Measurements from ENCODE around the gene GCN1.
A peak's percentile ranks its signal among the peaks of the same experiment; 100 is the strongest.

GCN1 gene

DNA sequence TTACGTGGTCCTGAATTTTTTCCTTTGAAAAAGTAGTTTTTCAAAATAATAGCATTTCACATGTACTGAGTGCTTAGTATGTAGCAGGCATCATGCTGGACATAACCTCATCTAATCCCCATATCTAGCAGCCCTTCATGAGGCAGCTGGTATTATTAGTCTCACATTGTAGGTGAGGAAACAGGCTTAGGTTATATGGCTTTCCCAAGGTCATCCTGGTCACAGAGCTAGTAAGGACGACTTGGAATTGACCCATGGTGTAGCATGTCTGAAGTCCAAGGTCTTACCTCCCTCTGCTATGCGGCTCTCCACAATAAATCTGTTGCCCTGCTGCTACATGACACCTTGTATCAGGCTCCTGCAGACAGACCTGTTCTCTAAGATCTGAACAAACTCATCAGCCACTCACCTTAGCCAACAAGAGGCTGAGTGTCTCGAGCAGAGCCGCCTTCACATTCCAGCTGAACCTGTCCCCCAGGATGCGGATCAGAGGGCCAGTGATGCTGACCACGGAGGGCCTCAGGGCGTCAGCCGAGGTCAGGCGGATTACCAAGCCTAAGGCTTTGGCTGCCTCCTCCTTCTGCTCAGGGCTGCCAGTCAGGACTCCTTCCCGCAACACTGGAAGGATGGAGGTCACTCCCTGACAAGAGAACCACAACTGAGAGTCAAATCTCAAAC, 58.3 kb downstream of the GCN1 start:
- DNase-seq = no peak

DNA sequence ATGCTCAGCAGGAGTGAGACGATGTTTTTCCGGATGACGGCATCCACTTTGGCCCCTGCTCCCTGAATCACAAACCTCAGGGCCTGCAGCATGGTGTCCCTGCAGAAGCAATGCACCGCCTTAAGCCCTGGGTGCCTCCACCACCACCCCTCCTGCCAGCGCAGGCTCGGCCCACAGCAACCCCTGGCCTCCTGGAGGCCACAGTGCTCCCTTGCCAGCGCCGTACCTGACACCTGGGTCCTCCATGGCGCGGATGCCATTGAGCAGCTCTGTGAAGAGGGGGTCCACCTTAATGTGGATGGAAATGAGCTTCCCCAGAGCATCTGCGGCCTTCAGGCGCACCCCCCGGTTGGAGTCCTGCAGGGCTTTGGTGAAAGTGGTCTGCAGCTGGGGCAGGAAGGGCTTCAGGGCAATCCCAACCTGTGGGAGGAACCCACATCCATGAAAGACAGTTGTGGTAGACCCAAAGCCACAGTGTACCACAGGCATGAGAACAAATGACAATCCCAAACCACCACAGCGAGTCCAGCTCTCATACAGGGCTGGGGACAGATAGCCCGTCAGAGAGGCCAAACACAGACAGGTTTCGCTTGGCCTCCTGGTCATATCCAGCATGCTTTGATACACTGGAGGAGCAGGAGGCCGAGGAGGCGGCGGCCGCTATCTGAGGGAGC, 60.1 kb downstream of the GCN1 start:
- DNase-seq = no peak

DNA sequence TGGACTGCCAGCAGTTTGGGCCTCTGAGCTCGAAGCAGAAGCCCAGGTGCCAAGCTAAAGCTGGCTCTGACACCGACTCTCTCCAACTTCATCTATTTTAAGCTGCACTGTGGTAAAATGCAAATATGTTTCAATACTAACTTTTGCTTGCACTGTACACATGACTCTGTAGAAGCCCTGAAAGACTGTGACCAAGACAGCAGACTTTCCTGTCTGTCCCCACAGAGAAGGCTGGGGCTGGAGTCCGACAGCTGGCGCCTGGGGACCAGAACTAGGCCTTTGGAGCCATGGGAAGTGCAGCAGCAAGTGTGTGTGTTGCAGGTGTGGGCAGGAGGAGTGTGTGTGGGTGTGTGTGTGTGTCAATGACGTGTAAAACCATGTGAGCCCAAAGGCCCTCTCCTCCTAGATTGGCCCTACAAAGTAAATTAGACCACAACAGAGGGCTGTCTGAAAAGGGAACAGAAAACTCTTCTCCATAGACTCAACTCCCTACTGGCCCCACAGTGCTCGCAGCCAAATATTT, 61.6 kb downstream of the GCN1 start:
- no peak for DNase-seq

DNA sequence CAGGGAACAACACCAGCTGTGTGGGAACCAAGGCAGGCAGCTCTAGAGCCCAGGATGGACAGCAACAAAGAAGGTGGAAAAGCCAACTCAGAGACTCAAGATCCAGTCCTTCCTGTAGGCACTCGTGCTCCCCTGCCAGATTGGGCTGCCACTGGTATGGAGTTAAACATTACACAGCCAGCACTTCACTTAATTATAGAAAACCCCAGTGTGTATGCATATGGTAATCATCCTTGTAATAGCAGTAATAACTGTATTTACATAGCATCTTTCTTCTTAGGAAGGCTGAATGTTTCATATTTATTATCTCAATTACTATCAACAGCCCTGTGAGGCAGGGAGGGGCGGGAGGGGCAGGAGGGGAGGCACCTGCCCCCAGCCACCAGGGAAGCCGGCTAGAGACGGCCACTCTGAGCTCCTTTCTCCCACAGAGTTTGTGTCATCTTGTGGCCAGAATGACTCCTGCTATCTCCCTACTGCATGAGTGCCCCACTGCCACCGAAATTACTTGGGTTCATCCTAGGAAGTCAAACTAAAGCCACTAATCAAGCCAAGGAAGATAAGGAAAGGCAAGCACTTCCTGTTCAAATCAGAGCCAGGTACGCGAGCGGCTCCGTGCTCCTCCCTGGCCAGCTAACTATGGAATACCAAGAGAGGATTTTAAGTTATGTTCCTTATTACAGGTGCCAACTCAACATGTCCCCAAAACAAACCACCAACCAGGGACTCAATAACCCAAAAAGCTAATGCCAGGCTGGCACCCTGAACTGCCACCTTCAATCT, 62.3 kb downstream of the GCN1 start:
- DNase-seq = peak; percentile 75

DNA sequence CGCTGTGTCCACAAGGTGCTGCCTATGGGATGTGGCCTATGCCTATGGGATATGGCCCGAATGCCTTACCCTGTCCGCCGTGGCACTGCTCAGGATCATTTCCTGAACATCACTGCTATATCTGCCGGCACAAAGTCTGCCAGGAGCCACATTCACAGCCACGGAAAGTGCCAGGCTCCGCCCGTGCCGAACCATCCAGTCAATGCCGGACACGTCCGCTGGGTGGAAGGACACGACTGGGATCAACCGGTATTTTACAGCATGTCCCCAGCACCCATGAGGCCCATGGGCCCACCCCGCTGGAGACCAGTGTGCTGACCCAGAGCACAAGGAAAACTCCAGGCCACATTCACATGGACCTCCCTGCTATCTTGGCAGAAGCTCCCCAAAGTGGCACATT, 63.4 kb downstream of the GCN1 start:
- no peak for DNase-seq

DNA sequence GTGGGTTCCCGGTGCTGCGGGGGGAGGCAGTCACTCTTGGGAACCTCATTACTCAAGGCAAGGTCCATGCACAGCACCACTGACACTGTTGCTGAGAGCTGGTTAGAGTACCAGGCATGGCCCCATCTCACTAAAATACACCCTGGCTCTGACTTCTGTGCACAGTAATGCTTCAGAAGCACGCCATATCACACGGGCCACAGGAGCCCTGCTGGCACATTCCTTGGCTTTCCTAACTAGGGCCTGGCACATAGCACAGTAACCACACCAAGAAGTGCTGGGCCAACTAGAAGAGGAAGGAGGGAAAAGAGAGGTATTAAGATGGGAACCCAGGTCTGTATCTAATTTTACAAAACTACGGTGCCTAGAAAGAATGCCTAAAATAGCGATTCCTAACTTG, 64.5 kb downstream of the GCN1 start:
- no peak for DNase-seq

DNA sequence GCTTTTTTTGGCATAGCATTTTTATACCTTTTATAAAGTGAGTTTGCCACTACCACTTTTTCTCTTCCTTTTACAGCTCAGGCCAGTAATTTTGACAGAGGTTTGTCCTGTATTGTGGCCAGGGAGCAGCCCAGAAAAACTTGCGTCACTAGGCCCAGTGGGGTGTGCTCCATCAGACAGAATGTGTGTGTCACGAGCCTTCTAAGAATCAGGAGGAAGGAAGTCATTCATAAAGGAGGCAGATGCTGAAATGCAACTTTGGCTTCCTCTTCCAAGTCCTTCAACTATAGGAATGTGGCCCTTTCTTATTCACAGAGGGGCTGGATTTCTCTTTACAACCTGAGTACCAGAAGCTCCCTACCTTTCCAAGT, 67.9 kb downstream of the GCN1 start:
- no peak for DNase-seq

DNA sequence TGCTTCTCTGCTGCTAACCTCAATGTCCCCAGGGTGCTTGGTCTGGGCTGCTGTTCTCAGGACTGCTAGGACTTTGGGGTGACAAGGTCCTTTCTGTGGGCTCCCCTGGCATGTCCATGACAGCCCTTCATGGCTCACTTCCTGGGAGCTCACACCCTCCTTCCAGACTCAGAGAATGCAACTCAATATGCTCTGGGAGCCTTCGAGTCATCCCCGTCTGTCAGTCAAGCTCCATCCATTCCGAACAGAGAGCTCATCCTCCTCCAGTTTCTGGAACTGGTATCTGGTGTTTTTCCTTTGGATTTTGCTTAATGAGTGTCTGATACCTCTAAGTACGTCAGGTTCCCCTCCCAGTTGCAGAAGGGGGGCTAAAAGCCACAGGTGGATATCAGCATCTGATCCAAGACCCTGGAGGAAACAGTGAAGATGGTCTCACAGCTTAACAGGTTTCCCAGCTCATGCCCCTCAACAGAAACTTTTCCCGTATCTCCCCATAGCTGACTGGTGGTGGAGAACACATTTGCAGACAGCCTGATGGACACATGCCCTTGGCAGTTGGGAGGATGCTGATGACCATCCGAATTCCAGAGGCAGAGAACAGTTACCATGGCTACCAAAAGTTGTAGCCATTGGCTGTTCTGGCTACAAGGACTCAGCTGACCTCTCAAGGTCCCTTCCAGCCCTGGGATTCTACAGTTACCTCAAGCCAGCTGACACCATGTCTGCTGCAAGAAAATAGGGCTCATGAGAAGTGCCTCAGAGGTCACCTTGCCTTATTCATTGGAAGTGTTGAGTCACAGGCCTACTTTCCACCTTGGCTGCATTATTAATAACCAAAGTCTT, 68.5 kb downstream of the GCN1 start:
- no peak for DNase-seq

DNA sequence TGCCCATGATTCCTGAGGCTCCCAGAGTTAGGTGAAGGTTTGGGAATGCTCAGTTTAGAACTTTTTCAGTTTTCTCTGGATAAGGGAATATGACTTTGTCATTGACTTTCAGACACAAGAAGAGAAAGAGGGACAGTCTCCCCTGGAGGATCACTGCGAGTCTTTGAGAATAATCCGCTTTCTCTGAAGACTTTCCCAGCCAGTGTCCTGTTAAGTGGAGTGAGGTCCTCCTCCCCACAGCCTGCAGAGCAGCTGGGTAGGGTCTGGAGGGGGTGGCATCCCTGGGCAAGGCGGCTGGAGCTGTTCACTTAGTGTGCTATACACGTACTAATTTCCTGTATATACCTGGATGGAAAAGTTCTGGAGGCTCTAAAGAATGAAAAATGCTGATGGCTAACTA, 69.5 kb downstream of the GCN1 start:
- no peak for DNase-seq

DNA sequence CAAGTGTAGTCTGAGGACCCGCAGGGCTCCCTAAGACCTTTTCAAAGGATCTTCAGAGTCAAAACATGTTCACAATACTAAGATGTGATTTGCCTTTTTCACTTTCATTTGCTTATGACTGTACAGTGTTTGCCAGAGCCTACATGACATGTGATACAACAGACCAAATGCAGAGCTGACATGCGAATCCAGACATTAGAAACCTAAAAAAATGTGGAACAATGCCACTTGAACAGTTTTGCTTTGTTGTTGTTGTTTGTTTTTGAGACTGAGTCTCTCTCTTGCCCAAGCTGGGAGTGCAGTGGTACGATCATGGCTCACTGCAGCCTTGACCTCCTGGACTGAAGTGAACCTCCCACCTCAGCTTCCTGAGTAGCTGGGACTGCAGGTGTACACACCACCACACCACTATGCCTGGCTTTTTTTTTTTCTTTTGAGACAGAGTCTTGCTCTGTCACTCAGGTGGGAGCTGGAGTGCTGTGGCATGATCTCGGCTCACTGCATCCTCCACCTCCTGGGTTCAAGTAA, 72.7 kb downstream of the GCN1 start:
- no peak for DNase-seq

DNA sequence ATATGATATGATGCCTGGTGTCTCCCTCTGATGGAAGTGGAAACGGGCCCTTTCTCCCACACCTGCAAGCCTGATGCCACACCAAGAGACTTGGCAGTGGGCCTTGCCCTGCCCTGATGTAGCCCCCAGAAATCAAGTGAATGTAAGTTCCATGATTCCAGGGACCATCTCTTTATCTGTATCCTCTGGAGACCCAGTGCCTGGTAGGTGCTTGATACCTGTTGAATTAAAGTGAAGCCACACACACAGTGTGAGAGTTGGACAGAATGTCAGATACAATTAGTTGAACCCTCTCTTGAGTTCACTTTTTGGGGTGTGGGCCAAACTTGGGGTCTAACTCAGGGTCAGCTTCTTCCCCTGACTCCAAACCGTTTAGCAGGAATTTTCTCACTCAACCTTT, 73.2 kb downstream of the GCN1 start:
- no peak for DNase-seq

DNA sequence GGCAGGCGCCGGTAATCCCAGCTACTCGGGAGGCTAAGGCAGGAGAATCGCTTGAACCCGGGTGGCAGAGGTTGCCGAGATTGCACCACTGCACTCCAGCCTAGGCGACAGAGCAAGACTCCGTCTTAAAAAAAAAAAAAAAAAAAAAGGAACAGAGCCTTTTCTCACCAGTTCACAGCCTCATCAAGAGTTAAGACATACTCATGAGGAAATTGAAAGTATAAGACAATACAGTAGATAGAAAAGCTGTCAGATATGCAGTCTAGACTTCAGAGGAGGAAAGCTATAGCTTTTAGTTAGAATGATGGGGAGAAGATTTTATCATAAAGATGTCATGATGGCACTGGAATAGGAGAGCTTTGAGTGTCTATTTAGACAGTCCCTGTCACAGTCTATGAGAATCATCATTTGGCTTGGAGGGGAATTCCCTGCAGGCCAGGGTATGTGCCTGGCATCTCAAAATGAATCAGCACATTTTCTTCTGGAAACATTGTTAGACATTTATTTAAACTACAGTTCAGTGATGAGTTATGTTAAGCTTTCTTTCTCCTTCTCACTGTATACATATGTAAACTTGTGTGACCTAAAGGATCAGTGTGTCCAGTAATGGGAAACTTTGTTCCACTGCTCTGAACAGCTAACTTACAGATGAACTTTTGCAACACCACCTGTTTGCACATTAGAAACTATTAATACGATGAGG, 75.1 kb downstream of the GCN1 start:
- DNase-seq = no peak

DNA sequence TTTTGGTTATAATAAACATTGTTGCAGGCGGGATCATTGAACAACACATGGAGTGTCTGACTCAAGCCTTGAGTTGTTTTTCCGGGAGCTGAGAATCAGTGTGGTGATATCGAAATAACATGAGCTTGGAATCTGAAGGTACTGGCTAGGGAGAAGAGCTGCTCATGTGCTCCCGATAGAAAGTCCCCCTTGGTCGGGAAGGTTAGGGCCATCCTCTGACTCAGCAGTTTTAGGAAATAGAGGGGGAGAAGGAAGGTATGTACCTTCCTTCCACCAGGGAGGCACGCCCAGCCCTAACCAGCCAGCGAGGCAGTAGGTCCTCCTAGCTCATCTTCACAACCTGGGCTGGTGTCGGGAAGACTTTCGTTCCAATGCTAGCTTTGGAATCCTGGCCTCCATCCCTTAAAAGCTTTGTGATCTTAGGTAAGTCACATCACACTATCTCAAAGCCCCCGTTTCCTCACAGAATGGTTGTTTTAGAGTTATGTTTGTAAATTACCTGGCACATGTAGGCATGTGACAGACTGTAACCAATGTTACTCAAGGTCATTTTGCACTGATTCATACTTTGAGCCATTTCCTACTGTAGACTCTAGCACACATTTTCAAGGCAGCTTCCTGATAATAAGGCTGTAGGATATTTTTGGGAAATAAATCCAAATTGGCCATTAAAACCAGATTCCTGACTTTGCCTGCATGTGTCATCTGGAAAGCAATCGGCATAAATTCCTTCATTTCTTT, 76.0 kb downstream of the GCN1 start:
- DNase-seq = no peak

DNA sequence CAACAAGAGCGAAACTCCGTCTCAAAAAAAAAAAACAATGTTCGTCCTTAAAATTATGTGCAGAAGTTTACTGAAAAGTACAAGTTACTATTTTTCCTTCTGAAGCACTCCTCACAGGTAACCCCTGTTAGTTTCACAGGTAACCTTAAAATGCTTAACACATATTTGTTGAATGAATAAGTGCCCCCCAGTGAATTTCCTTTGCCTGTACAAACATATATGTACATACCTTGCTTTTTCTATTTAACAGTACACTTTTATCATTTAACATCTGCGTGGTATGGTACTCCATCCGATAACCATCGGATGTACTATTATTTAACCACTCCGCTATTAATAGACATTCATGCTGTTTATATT, 76.6 kb downstream of the GCN1 start:
- no peak for DNase-seq

DNA sequence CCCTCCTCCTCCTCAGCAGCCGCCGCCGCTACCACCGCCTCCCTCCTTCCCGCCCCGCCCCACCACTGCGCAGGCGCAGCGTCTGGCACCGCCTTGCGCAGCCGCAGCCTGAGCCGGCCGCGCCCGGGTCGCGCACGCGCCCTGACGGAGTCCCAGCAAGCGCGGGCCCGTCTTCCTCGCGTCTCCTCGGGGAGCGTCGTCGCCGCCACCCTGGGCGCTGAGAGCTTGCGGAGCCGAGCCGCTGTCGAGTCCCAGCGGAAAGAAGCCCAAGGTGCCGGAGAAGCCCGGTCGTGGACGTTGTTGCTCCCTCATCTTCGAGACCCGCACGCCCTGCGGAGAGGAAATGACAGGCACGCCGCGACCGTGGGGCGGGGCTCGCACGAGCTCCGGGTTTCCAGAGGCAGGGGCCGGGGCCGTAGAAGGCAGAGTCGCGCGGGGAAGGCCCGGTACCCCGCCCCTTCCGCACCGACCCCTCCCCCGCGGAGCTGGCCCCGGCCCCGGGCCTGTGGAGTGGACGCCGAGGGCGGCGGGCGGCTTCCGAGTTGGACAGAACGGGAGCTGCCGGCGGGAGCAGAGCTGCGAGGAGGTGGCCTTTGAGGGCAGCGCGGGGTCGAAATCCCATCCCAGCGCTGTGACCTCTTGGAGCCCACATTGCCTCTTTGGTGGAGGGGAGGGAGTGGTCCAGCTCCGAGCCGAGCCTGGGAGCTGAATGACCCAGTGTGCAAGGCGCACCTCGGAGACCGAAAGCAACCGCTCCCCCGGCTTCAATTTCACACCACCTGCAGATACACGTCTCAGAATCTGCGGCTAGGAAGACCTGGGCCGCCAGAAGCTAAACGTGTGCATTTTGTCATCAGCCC, 77.5 kb downstream of the GCN1 start:
- peak; percentile 90 for DNase-seq

DNA sequence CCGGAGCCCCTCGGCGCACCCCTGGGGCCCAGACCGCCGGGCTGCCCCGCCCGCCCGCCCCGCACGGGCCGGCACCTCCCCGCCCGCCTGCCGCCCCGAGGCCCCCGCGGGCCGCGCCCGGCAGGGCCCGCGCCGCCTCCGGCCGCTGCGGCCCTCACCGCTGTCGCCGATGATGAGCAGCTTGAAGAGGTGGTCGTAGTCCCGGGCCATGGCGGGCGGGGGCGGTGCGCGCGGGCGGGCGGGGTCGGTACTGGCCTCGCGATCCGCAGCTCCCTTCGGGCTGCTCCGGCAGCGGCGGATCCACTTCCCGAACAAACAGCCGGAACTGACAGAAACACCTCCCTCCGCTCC, 78.1 kb downstream of the GCN1 start, which contains the start of gene RAB35:
Gene RAB35, minus strand, starts transcription at position 313 of the 351 bp plus-strand sequence. Its CDS starts 103 bp downstream, at position 210.
- DNase-seq = no peak

DNA sequence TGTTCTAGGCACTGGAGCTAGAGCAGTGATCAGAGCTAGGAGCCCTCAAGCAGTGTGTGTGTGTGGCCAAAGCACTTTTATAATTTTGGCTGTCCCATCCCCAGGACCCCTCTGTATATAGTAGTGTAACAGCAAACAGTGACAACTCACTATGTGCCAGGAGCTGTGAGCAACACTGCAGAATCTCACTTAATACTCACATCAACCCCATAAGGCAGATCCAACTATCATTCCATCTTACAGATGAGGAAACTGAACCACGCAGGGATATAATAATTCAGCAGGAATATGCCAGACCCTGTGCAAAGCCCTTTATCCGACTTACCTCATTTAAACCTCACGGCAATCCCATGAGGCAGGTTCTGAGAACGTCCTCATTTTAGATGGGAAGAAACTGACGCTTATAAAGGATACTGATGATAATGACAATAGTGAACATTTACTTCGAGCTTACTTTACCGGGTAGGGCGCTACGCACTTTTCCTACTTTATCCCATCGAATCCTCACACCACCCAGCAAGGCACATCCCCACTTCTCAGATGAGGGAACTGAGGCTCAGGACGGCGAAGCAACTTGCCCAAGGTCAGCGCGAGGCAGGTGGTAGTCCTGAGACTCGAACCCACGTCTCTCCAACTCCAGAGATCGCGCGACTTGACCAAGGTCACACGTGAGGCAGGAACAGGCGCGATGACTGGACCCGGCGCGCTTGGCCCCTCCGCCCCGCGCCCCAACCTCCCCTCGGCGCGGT, 78.6 kb downstream of the GCN1 start:
- DNase-seq = no peak

DNA sequence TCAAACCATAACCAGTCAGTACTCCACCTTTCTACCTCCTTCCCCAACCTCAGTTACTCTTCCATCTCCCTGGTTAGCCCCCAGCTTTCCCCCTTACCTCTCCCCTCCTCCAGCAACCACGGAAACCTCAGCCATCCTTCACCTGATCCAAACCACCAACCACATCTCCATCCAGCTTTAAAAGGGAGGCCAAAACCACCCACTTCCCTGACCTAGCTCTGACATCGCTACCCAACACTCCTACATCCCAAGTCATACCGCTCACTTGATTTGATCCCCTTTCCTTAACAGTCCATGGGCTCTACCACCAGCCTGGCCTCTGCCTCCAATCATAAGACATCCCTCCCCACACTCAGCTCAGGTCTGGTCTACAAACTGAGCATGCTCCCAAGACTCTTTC, 79.4 kb downstream of the GCN1 start:
- no peak for DNase-seq
